GM12878 (cell line): ENCODE results near the gene DUS1L. TPM values are rescaled to one million over a fixed set of nuclear protein-coding genes. Genes with fewer than 3 reads are reported as not detected.
A peak's percentile ranks its signal among the peaks of the same experiment; 100 is the strongest.

Source experiments
- ATAC-seq: fragments of 200-7000 bp; cut with Tn5 transposase; 3 replicates; pipeline ENCODE4 v1.9.1; 2020; ENCODE audit warnings: mild to moderate bottlenecking, moderate library complexity
- BruUV-seq: library from RNA; stranded (reverse); fragments of 400-500 nt; replicated peaks from 2 replicates; lab custom pipeline; 2021; lab: Mats Ljungman, UMichigan
- CTCF ChIA-PET: fragments of 300-600 bp; sonication (Branson Sonifier 250); formaldehyde crosslinking; extraction: SDS; loops from one replicate; lab custom pipeline; 2021; ENCODE audit warnings: inconsistent platforms; lab: Yijun Ruan, JAX
- POLR2A ChIA-PET: fragments of 350-600 bp; formaldehyde crosslinking; extraction: SDS; loops from one replicate; lab custom pipeline; 2021; ENCODE audit warnings: inconsistent platforms; lab: Charles Lee
- RAD21 ChIA-PET: fragments of 300-600 bp; sonication (Branson Sonifier 250); formaldehyde crosslinking; loops from one replicate; lab custom pipeline; 2023; ENCODE audit warnings: antibody characterized with exemption; ENCODE audit not compliant: unreplicated experiment; lab: Charles Lee
- SMC1A ChIA-PET: fragments of 300-600 bp; sonication (Branson Sonifier 250); formaldehyde crosslinking; loops from one replicate; lab custom pipeline; 2023; ENCODE audit not compliant: unreplicated experiment, uncharacterized antibody; lab: Charles Lee
- DNase-seq: peaks from one replicate; pipeline ENCODE4 v3.0.0-alpha.2; 2011; ENCODE audit warnings: low read depth, low spot score
- FAIRE-seq: peaks from 3 replicates; lab custom pipeline; 2011; peaks lifted over from hg19 to GRCh38; lab: Jason Lieb, UNC
- H2AFZ ChIP-seq: 2 replicates; pipeline ENCODE4 v1.6.0; 2011; ENCODE audit warnings: low read depth, low read length, control low read depth; ENCODE audit not compliant: control insufficient read depth
- H3K27ac ChIP-seq: 2 replicates; pipeline ENCODE4 v1.5.1; 2011; ENCODE audit warnings: control low read depth; ENCODE audit not compliant: control insufficient read depth, insufficient read depth
- H3K27me3 ChIP-seq, 2 experiments: replicated peaks in 1 of 2; 2 replicates each; pipeline versions ENCODE4 v1.6.0 to v1.6.1; 2011; ENCODE audit warnings: low read length in 1 of 2; ENCODE audit not compliant: control insufficient read depth in 2 of 2, insufficient read depth in 2 of 2
- H3K36me3 ChIP-seq, 2 experiments: 2 replicates each; pipeline ENCODE4 v1.5.1; 2011; ENCODE audit warnings: low read length in 1 of 2; ENCODE audit not compliant: control insufficient read depth in 2 of 2, insufficient read depth in 2 of 2
- H3K4me1 ChIP-seq: 2 replicates; pipeline ENCODE4 v1.6.1; 2011; ENCODE audit warnings: mild to moderate bottlenecking, low read length, moderate library complexity, mixed read lengths; ENCODE audit not compliant: control insufficient read depth, insufficient read depth
- H3K4me2 ChIP-seq: 2 replicates; pipeline ENCODE4 v1.6.0; 2011; ENCODE audit warnings: control low read depth; ENCODE audit not compliant: control insufficient read depth, insufficient read depth
- H3K4me3 ChIP-seq: fragments of 200-600 bp; sonication (generic); 2 replicates; pipeline ENCODE4 v1.5.1; 2016
- H3K79me2 ChIP-seq: 2 replicates; pipeline ENCODE4 v1.6.0; 2011; ENCODE audit warnings: low read length; ENCODE audit not compliant: control insufficient read depth, insufficient read depth
- H3K9ac ChIP-seq: 2 replicates; pipeline ENCODE4 v1.8.0; 2011; ENCODE audit warnings: low read length, control low read depth, mixed read lengths; ENCODE audit not compliant: control insufficient read depth, insufficient read depth
- H3K9me3 ChIP-seq: replicated peaks from 3 replicates; pipeline ENCODE4 v1.5.1; 2011; ENCODE audit warnings: mild to moderate bottlenecking, low read length; ENCODE audit not compliant: control insufficient read depth, insufficient read depth
- H4K20me1 ChIP-seq: 2 replicates; pipeline ENCODE4 v1.6.0; 2011; ENCODE audit not compliant: control insufficient read depth, insufficient read depth
- CTCF ChIP-seq, 3 experiments: IDR thresholded peaks in 2 of 3; conservative IDR thresholded peaks in 1 of 3; 2 replicates each; pipeline ENCODE4 v1.5.1; 2011; ENCODE audit warnings: low read depth in 3 of 3, low read length in 3 of 3, mild to moderate bottlenecking in 3 of 3, control low read depth in 2 of 3, moderate library complexity in 2 of 3, inconsistent platforms in 1 of 3, mixed read lengths in 1 of 3; ENCODE audit not compliant: control insufficient read depth in 2 of 3, insufficient read depth in 1 of 3; ENCODE audit errors: extremely low read depth in 1 of 3
- RCOR1 ChIP-seq: conservative IDR thresholded peaks from 2 replicates; pipeline ENCODE4 v1.6.1; 2012; ENCODE audit warnings: low read depth, low read length, improper control_type of control experiment
- YY1 ChIP-seq: IDR thresholded peaks from 2 replicates; pipeline ENCODE4 v1.6.1; 2011; ENCODE audit warnings: low read depth, mild to moderate bottlenecking, low read length
- WGBS: methylation state at CpG from one replicate; pipeline ENCODE4 v1.1.6; 2016; ENCODE audit warnings: low lambda C conversion rate; ENCODE audit not compliant: insufficient replicate concordance, insufficient coverage; ENCODE audit errors: missing lambda C conversion rate; 5-methylcytosine and 5-hydroxymethylcytosine counted together
- in situ Hi-C: fragments of 300-500 bp; cut with MboI; formaldehyde crosslinking; loops from 9 replicates; pipeline ENCODE4 v1.14.3; 2018; ENCODE audit warnings: mixed read lengths
- intact Hi-C: fragments of 100-400 bp; cut with micrococcal nuclease; formaldehyde crosslinking; loops from one replicate; pipeline ENCODE4 v1.14.2; 2022; ENCODE audit not compliant: unreplicated experiment
- polyA plus RNA-seq, 11 experiments: library from polyadenylated mRNA; depleted of rRNA in 4 of 11; unstranded in 6 of 11; stranded (reverse) in 5 of 11; fragments of >200 nt; fragmentation: Nextera tagmentation in 4 of 11; fragmentation: Illumina TruSeq in 1 of 11; extraction: Ambion mirVana in 4 of 11; extraction: Trizol in 1 of 11; gene quantifications; 1 replicate in 1 of 11; 2 replicates in 10 of 11; pipeline versions ENCODE4 v1.2.1 to v1.2.3, GENCODE V29; 2011 to 2016; ENCODE audit warnings: inconsistent platforms in 2 of 11, missing spikeins in 2 of 11, low read depth in 1 of 11
- total RNA-seq, 4 experiments: library from RNA; depleted of rRNA in 3 of 4; stranded (reverse); fragments of >200 nt in 3 of 4; fragmentation: Illumina TruSeq in 1 of 4; extraction: Trizol in 1 of 4; gene quantifications; 2 replicates each; pipeline versions ENCODE4 v1.2.1 to v1.2.3, GENCODE V29; 2013 to 2021

The DUS1L gene
- total and polyA plus RNA-seq, 10 of the 15 experiments (the other 5 are each of a cell fraction or from before 2014, with no cell fraction given), result 6.1 to 157 (median 44.5) TPM

- Histone ChIP-seq H3K27ac (no peak overlapping the region), H3K4me1 (peaks cover 6% of the 10 kb centered on the region), H4K20me1 (no peaks in the 10 kb centered on the region), H3K36me3 (no peaks in the 10 kb centered on the region; a peak in 2 of 4 replicates), H3K4me2 (no peak overlapping the region), H3K9ac (no peak overlapping the region), H3K9me3 (no peaks in the 10 kb centered on the region), H3K4me3 (no peak overlapping the region), H2AFZ (no peak overlapping the region), H3K79me2 (peaks cover 21% of the 10 kb centered on the region), H3K27me3 (no peaks in the 10 kb centered on the region)
- in situ Hi-C loops, result no loop called here
- DNase-seq (no peak), FAIRE-seq (no peak), ATAC-seq (no peak)
- SMC1A ChIA-PET, result no interaction called here
- no TSS peak for BruUV-seq
- whole genome bisulfite sequencing, result 69% methylated on average over 19 of the region's 19 CpGs
- POLR2A ChIA-PET, result no interaction called here
- RAD21 ChIA-PET, result interaction anchor here (0.8 kb wide), 1 partner anchor 59 kb away, joined by 3 read pairs; no protein-coding TSS in a partner anchor
- TF ChIP-seq YY1, result no peak
- TF ChIP-seq RCOR1, result no peak
- 0 out of 6 replicates have a peak, but pooled peaks of 1 of the 3 experiments have one; percentile 5 for TF ChIP-seq CTCF (IDR thresholded peaks at IDR 0.05 in 2 of 3, conservative IDR thresholded peaks at IDR 0.05 in 1 of 3; ENCODE audit: control insufficient read depth in 2 of 3, extremely low read depth in 1 of 3, insufficient read depth in 1 of 3, low read depth in 3 of 3, low read length in 3 of 3)
- intact Hi-C loops, result no loop called here
- CTCF ChIA-PET, result interaction anchor here (1.0 to 1.9 kb wide), 2 partner anchors 59 to 168 kb away, joined by 3 to 7 read pairs; no protein-coding TSS in a partner anchor
These were observed 47.2 kb downstream of the DUS1L start for GRCh38 chr17:82018152-82018988.
